Omental fat pad (tissue), 4 donors: ENCODE measurements around the gene PCNT. TPM values are rescaled to one million over a fixed set of nuclear protein-coding genes. Genes with fewer than 3 reads are reported as not detected.
A peak's percentile ranks its signal among the peaks of the same experiment; 100 is the strongest.

Source experiments
- ATAC-seq: fragments of 150-250 bp; one replicate; pipeline ENCODE4 v1.9.1; 2016; ENCODE audit warnings: mild to moderate bottlenecking, moderate library complexity; ENCODE audit not compliant: low FRiP score
- DNase-seq: peaks from one replicate; pipeline ENCODE4 v3.0.0-alpha.2; 2019; ENCODE audit warnings: low spot score
- total RNA-seq, 4 donors: library from RNA; depleted of rRNA; stranded (reverse); fragments of >200 nt; gene quantifications; one replicate each; pipeline ENCODE4 v1.1.0, GENCODE V29; 2016
- TF ChIP-seq, protein P1 (sequence below), 3 donors: fragments of 450-650 bp; IDR thresholded peaks; one replicate each; pipeline ENCODE4 v1.5.1; 2016 to 2017; ENCODE audit warnings: antibody characterized with exemption in 3 of 3, mild to moderate bottlenecking in 3 of 3, moderate library complexity in 2 of 3

Gene PCNT
- total RNA-seq, 4 donors from 2014 or later: 23.0 to 51.7 (median 24.4) TPM

GRCh38 chr21:46474382-46474781 is 150.4 kb downstream of the PCNT start:
- TF ChIP-seq, protein P1, sequence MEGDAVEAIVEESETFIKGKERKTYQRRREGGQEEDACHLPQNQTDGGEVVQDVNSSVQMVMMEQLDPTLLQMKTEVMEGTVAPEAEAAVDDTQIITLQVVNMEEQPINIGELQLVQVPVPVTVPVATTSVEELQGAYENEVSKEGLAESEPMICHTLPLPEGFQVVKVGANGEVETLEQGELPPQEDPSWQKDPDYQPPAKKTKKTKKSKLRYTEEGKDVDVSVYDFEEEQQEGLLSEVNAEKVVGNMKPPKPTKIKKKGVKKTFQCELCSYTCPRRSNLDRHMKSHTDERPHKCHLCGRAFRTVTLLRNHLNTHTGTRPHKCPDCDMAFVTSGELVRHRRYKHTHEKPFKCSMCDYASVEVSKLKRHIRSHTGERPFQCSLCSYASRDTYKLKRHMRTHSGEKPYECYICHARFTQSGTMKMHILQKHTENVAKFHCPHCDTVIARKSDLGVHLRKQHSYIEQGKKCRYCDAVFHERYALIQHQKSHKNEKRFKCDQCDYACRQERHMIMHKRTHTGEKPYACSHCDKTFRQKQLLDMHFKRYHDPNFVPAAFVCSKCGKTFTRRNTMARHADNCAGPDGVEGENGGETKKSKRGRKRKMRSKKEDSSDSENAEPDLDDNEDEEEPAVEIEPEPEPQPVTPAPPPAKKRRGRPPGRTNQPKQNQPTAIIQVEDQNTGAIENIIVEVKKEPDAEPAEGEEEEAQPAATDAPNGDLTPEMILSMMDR (IDR thresholded peaks at IDR 0.05): no peak
- no peak for DNase-seq
- ATAC-seq: no peak

DNA sequence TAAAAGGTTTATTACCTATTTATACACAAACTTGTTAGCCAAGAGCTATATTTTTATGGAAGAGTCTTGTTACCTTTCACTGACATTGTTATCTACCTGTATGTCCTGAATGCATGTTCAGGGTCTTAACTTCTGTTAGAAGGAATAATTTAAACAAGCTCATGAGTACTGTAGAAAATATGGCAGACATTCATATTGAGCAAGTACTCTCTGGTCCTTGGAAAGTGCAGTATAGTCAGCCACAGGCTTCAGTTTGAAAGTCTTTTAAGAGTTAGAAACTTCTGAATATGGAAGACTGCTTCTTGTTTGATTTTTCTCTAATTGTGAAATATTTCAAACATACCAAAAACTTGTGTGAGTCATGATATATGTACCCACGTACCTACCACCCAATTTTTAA is 151.3 kb downstream of the PCNT start:
- TF ChIP-seq, protein P1 (IDR thresholded peaks at IDR 0.05): no peak
- ATAC-seq (no peak), DNase-seq (no peak)

GRCh38 chr21:46477765-46478164 is 153.8 kb downstream of the PCNT start:
- TF ChIP-seq, protein P1 (IDR thresholded peaks at IDR 0.05): no peak
- no peak for DNase-seq
- peak; percentile 82 for ATAC-seq

GRCh38 chr21:46478910-46479309 is 155.0 kb downstream of the PCNT start:
- ATAC-seq (no peak), DNase-seq (no peak)
- TF ChIP-seq, protein P1 (IDR thresholded peaks at IDR 0.05): no peak

DNA sequence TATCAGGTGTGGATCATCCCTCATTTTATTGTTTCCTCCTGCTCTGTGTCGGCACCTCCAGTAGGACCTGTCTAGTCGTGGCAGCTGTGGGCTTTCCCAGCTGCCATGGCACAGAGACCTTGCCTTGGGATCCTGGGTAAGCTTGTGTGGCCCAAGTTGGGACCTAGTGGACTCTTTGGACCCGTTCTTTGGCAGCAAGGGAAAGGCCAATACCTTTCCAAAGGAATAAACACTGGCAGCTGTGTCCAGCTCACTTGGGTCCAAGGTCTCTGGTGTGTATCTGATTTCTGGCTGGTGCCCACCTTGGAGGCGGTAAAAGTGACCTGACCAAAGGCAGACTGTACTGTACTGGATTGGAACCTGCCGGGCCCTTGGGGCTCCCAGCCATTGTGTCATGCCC is 156.5 kb downstream of the PCNT start:
- ATAC-seq (no peak), DNase-seq (no peak)
- TF ChIP-seq, protein P1 (IDR thresholded peaks at IDR 0.05): no peak

- no peak for ATAC-seq
- no peak for DNase-seq
- TF ChIP-seq, protein P1 (IDR thresholded peaks at IDR 0.05): no peak
Observed at GRCh38 chr21:46482225-46482845, 158.4 kb downstream of the PCNT start.

DNA sequence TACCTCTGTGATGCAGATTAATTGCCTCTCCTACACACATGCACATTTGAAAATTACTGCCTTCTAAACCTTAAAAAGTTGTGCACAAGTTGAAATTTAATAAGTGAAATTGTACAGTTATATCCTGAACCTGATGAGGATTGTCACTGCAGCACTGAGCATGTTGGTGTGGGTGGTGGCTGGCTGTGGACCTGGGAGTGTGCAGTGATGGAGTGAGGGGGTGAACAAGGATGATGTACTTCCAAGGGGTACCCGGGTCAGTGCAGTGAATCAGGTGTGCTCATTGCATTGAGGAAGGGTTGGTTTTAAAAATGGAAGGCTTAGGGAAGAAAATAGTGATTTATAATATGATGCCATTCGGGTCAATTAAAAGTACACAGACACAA is 158.9 kb downstream of the PCNT start:
- DNase-seq (no peak), ATAC-seq (no peak)
- TF ChIP-seq, protein P1 (IDR thresholded peaks at IDR 0.05): no peak
